ENCODE results near the gene SLC25A36.
"Not testable (repeated sequence)": the region's sequence is repeated elsewhere in the genome, so short reads cannot be mapped to it uniquely, and the experiment has no call there.

The SLC25A36 gene

GRCh38 chr3:140995881-140996280 lies 54.2 kb downstream of the SLC25A36 start:
- no peak for DNase-seq (ENCODE audit: low spot score)

- peak; percentile 68 for DNase-seq (ENCODE audit: low spot score)
Observed at GRCh38 chr3:141000027-141000663, 58.5 kb downstream of the SLC25A36 start.

- DNase-seq (ENCODE audit: low spot score) = no peak
Observed at GRCh38 chr3:141000686-141001085, 59.0 kb downstream of the SLC25A36 start.

GRCh38 chr3:141006344-141006743 lies 64.7 kb downstream of the SLC25A36 start:
- DNase-seq (ENCODE audit: low spot score) = no peak

GRCh38 chr3:141009496-141009895 lies 67.9 kb downstream of the SLC25A36 start:
- no peak for DNase-seq (ENCODE audit: low spot score)

GRCh38 chr3:141011232-141011996 lies 69.8 kb downstream of the SLC25A36 start:
- peak; percentile 69 for DNase-seq (ENCODE audit: low spot score)

GRCh38 chr3:141011997-141012262 lies 70.3 kb downstream of the SLC25A36 start:
- no peak for DNase-seq (ENCODE audit: low spot score)

- no peak for DNase-seq (ENCODE audit: low spot score)
Observed at GRCh38 chr3:141012571-141012970, 70.9 kb downstream of the SLC25A36 start.

- no peak for DNase-seq (ENCODE audit: low spot score)
Observed at GRCh38 chr3:141015481-141015880, 73.8 kb downstream of the SLC25A36 start.

GRCh38 chr3:141017366-141018322 lies 76.0 kb downstream of the SLC25A36 start:
- DNase-seq (ENCODE audit: low spot score) = not testable (repeated sequence)

GRCh38 chr3:141019244-141019643 lies 77.6 kb downstream of the SLC25A36 start:
- DNase-seq (ENCODE audit: low spot score) = no peak

GRCh38 chr3:141020143-141020830 lies 78.7 kb downstream of the SLC25A36 start:
- no peak for DNase-seq (ENCODE audit: low spot score)

GRCh38 chr3:141021261-141021660 lies 79.6 kb downstream of the SLC25A36 start:
- DNase-seq (ENCODE audit: low spot score) = no peak

All from GM03348 (cell line).